Suppressor macrophage treated with lipopolysaccharide for 1 hour (primary cell): ENCODE measurements around the gene SLC22A16.

ENCODE experiments used
- DNase-seq, 3 donors: peaks; one replicate each; pipeline ENCODE4 v3.0.0-alpha.2; 2020 to 2022

Gene SLC22A16

GRCh38 chr6:110400208-110400607 is 76.2 kb downstream of the SLC22A16 start:
- DNase-seq: no peak

- DNase-seq: peak in 1 of 3 donors; percentile 28
Observed at GRCh38 chr6:110399219-110400071, 77.0 kb downstream of the SLC22A16 start.

GRCh38 chr6:110398778-110399177 is 77.6 kb downstream of the SLC22A16 start:
- DNase-seq: no peak

GRCh38 chr6:110395221-110395620 is 81.2 kb downstream of the SLC22A16 start:
- no peak for DNase-seq

GRCh38 chr6:110394409-110394808 is 82.0 kb downstream of the SLC22A16 start:
- no peak for DNase-seq

- no peak for DNase-seq
Observed at GRCh38 chr6:110392727-110393126, 83.7 kb downstream of the SLC22A16 start.

- no peak for DNase-seq
Observed at GRCh38 chr6:110390404-110390803, 86.0 kb downstream of the SLC22A16 start.

- no peak for DNase-seq
Observed at GRCh38 chr6:110389689-110390382, 86.6 kb downstream of the SLC22A16 start.

GRCh38 chr6:110387986-110388385 is 88.4 kb downstream of the SLC22A16 start:
- no peak for DNase-seq

- no peak for DNase-seq
Observed at GRCh38 chr6:110385458-110385863, 91.0 kb downstream of the SLC22A16 start.

- DNase-seq: no peak
Observed at GRCh38 chr6:110378552-110378951, 97.9 kb downstream of the SLC22A16 start.
